ENCODE results near the gene UBXN4. TPM values are rescaled to one million over a fixed set of nuclear protein-coding genes. Genes with fewer than 3 reads are reported as not detected.

UBXN4 gene
- 54.7 and 62.5 TPM in 2 replicates for total RNA-seq

DNA sequence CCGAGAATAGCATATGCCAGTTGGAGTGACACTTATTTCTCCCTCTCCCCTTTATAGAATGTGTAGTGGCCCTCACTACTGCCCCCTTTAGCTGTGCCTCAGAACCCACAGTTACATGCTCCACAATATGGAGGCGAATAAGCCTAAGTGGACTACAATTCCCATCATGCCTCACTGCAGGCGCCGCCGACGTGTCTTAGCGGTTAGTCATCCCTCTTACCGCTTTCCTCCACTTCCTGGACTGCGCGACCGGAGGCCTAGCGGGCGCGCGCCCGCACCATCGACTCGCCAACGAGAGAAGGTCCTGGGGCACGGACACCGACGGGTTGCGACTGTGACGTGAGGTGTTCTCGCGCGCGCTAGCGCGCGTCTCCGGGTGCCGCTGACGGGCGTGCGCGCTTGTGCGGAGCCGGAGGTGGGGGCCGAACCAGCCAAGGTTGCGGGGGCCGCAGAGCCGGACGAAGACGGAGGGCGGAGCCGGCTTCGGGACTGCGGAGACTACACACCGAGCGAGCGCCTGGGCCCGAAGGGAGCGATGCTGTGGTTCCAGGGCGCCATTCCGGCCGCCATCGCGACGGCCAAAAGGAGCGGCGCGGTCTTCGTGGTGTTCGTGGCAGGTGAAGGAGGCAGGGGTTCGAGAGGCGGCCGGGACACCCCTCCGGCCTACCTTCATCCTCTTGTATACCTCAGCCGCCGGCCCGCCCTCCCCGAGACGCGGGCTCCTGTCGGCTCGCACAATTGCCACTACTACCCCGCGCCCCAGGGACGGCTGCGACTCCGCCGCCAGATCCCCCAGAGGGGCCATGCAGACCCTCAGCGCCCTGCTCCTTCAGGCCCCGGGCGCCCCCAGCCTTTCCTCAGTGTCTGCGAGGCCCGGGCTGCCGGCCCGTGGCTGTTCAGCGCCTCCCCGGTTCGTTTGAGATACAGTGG is at the start of gene UBXN4:
UBXN4 (plus strand) TSS at position 461 of the 930 bp plus-strand sequence; CDS start at position 536, 75 bp downstream.

Other genes with a start within 250 kb of the UBXN4 start
- gene ZRANB3, start 210.6 kb upstream of the UBXN4 start, total RNA-seq = 11.8 and 12.7 TPM in 2 replicates
- 6.2 and 6.5 TPM in 2 replicates for gene R3HDM1, start 210.4 kb upstream of the UBXN4 start, total RNA-seq
- under 0.01 TPM in 1 of 2 replicates, not detected in the other for gene LCT, start 95.3 kb downstream of the UBXN4 start, total RNA-seq
- 8.2 and 39.9 TPM in 2 replicates for gene MCM6, start 134.6 kb downstream of the UBXN4 start, total RNA-seq
- 117 and 134 TPM in 2 replicates for gene DARS1, start 243.8 kb downstream of the UBXN4 start, total RNA-seq